HG03039 (cell line): ENCODE measurements around the gene GLRX5.

Source experiments
- ATAC-seq: cut with Tn5 transposase; IDR thresholded peaks from one replicate; pipeline ENCODE4 v1.9.1; 2021; ENCODE audit warnings: mild to moderate bottlenecking, moderate library complexity; ENCODE audit not compliant: unreplicated experiment

The GLRX5 gene

DNA sequence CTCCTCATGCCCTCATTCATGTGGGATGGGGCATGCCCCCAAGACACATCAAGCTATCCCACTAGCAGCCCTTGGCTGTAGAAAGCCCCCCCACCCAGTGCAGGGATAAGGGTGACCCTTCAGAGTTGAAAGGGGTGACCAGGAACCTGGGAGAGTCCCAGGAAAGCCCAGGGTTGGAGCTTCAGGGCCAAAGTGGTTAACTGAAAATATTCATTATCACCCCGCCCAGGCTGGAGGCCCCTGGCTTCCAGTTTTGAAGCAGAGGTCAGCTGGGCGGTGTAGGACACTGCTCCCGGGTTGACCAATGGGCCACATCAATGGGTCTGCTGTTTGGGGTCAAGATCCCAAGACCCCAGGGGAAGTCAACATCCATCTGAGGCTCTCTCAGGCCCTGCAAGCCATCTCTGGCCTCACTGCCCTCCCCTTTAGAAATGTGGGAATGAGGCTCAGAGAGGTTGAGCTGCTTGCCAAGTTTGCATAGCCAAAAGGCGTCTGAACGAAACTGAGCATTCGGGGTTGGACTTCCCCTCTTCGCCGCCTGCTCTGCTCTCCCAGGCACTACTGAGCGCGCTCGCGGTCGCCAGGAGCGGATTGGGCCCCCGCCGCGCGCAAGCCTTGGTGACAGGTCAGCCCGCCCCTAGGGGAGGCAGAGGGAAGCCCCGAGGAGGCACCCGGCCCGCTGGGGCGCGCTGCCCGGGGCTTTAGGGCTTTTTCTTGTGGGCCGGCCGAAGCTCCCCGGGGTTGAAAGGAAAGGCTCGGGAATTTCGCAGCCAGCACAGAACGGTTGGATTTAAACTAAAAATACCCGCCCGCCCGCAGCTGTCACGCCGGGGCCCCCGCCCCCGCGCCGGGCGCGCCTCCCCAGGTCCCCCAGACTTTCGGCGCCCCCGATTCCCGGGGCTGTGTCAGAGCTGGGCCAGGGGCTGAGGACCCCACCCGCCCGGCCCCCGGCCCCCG, 19.0 kb upstream of the GLRX5 start:
- ATAC-seq: peak; percentile 75

DNA sequence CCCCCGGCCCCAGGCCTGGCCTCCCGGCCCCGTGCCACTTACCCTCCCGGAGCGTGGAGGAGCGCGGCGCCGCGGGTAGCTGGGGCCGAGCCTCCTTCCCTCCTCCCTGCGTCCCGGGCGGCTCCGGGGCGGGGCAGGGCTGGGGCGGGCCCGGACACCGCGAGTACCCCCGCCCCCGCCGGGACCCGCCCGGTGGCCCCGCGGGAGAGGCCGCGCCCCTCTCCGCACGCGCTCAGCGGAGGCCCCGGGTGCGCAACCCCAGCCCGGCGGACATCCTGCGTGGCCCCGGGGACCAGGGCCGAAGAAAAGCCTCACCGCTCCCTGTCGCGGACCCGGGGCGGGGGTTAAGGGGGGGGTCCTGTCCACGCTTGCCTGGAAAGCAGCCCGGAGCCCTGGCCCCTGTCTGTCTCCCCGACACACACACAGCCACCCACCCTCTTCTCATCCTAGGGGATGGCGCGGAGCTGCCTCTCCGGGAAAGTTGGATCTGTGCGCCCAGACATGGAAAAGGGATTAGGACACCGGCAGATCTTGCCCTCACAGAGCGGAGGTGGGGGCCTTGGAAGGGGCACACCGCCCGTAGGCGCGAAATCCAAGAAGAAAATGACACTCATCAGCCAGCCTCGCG, 18.2 kb upstream of the GLRX5 start, which contains the start of gene SYNE3:
SYNE3 (minus strand) TSS at position 97 of the 628 bp plus-strand sequence. CDS start 40,829 bp downstream, outside the sequence.
- peak; percentile 36 for ATAC-seq

DNA sequence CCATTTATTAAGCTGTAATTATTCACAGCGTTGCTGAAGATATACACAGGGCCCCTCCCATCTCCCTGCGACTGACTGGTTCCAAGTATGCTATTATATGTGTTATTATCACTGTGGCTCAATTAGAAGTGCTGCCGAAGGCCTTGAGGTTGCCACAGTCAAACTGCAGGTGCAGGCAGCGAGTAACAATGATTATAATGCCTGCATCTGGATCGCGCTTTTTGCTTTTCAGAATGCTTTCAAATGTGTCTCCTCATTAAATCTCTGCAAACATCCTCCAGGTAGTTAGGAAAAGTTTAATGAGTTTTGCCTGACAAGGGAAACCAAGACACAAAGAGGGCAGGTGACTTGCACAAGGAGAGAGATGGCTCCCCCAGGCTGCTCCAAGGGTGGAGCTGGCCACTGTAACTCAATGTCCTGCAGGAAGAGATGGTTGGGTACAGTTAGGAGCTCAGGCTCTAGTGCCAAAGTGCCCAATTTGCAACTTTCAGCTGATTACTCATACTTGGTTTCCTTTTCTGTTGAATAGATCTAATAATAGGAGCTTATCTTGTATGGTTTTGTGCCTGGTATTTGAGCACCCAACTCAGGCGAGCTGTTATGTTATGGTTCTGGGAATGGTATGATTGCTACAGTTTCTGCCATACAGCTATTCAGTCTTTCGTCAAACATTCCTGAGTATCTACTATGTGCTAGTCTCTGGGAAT, 16.7 kb upstream of the GLRX5 start:
- no peak for ATAC-seq

DNA sequence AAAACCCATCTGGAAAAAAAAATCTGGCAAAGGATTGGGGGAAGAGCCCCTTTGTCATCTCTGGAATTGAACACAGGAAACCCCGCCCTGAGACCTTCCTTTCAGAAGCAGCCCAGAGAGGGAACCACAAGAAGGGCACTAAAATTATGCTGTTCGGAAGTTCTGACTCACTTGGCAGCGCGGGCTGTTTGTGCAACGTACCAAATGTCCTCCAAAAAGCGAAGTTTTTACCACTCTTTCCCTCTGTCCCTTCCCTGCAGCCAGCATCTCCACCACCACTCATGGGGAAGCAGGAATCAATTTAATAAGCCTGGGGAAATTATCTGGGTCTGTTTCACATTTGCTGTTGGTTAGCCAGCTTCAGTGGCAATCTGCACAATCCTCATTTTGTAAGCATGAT, 15.2 kb upstream of the GLRX5 start:
- ATAC-seq: no peak

DNA sequence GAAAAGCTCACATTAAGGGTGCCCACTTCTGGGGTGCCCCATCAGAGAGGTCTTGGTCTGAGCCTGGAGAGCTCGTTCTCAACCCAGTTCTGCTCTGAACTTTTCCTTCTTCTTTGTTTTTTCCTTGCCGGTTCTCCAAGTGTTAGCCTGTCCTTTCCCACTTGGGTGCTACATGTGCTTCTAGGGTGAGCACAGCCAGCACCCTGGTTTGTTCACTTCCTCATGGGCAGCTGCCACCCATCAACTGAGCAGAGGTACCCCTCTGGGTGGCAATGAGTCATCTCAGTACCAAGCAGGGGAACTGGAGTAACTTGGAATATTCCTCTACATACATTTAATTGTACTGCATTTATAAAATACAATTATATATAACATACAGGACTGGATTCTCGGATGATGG, 14.5 kb upstream of the GLRX5 start:
- no peak for ATAC-seq

DNA sequence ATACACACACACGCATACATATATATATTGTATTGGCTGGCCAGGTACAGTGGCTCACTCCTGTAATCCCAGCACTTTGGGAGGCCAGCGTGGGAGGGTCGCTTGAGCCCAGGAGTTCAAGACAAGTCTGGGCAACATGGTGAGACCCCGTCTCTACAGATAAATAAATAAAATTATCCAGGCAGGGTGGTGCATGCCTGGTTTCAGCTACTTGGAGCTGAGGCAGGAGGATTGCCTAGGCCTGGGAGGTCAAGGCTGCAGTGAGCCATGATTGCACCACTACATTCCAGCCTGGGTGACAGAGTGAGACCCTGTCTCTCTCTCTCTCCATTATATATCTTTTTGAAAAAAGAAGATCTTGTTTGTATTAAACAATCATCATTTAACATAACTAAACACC, 13.8 kb upstream of the GLRX5 start:
- ATAC-seq: no peak

DNA sequence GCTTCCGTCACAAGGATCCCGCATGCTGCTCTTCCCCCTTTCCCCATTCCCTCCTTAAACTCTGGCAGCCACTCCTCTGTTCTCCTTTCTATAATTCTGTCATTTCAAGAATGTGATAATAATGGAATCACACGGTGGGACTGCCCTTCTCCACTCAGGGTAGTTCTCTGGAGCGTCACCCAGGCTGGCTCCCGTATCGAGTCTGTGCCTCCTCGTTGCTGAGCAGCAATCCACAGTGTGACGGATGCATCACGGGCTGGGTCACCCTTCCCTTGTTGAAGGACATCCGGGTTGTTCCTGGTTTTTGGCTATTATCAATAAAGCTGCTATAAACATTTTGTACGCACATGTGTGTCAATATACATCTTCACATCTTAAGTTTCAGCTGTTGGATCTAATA, 12.7 kb upstream of the GLRX5 start:
- no peak for ATAC-seq

DNA sequence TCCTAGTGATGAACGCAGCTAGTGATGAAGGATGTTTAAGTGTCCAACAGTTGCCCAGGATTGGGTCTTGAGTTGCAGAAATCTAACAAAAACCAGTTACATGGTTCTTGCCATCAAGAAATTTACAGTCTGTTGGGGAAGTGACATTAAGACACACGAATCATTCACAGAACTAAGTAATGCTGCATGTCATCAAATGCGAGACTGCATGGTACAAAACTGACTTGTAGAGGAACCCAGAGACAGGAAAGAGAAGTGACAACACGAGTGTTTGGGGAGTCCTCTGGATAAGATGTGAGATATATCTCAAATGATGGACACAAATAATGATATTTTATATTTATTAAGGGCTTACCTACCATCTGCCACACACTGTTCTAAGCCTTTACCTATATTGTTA, 12.3 kb upstream of the GLRX5 start:
- ATAC-seq: no peak

DNA sequence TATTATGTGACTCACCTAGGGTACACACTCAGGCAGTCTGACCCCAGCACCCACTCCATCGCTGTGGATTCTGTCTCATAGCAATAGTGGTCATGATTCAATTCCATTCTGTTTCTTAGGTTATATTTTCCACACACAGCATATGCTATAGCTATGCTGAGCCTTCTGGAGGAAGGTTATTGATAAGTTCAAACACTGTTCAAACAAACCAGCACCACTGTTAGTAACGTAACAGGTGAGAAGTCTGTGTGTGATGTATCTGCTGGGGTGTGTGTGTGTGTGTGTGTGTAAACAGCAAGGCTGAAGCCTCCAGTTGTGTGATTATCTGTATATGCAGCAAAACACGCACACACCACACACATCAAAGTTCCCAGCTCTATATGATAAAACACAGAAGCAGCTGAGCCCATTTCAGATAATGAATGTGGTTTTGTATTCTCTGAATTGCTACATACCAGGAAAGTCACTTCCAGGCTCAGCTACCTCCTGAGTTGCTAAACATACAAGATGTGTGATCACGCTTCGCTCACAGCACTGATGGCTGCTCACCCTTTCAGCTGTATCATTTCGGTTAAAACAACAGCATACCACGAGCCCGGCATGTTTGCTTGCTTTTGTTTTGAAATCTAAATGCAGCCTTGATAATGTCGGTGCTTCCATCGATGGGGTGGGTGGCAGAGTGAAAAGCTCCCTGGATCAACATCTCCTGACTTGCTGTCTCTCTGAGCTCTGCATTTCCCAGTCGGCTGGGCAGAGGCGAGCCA, 11.6 kb upstream of the GLRX5 start:
- no peak for ATAC-seq

DNA sequence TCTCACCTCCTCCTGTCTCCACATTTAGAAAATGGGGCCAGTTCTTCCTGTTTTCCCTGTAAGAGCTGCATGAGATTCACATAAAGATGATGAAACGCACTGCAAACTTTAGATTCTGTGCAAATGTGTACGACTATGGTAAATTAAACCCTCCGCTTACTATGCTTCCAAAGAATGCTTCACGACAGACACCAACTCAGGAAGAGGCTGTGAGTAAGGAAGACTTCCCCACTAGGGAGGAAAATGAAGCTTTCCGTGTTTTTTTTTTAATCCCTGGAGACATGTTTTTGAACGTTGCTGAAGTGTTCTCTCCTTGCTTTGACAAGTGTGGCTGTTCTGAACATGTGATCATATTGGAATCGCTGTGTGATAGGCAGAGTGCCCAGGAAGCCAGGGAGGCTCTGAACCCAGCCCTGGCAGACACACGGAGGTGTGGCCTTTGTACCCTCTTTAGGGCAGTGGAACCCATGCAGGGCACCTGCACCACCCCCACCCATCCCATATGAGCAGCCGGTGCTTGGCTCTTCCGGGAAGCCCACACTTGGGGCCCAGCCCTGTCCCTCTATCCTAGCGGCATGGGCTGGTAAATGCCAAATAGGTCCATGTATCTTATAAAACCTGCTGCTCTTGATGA, 10.9 kb upstream of the GLRX5 start:
- no peak for ATAC-seq

DNA sequence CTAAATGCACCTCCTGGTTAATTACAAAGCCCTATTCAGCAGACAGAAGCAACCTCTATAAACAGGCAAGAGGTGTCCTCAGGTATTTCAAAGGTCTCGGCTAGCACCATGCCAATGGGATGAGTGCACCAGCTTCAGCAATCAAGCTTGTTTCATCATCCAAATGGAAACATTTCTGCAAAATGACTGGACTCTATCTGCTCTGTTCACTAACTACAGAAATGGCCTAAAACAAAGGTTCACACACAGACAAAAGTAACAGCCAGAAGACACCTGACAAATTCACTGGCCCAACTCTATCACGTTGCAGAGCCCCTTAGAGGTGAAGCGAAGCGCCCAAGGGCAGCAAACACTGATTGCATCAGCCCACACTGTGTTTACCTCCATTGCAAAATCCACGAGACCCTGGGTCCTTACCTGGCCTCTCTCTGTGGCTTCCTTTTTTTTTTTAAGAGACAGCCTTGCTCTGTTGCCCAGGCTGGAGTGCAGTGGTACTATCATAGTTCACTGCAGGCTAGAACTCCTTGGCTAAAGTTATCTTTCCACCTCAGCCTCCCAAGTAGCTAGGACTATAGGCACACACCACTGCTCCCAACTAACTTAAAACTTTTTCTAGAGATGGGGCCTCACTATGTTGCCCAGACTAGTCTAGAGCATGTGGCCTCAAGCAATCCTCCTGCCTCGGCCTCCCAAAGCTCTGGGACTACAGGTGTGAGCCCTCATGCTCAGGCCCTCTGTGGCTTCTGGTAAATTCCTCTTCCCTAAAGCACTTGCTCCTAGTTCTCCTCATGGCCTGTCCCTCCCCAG, 9.9 kb upstream of the GLRX5 start:
- no peak for ATAC-seq

DNA sequence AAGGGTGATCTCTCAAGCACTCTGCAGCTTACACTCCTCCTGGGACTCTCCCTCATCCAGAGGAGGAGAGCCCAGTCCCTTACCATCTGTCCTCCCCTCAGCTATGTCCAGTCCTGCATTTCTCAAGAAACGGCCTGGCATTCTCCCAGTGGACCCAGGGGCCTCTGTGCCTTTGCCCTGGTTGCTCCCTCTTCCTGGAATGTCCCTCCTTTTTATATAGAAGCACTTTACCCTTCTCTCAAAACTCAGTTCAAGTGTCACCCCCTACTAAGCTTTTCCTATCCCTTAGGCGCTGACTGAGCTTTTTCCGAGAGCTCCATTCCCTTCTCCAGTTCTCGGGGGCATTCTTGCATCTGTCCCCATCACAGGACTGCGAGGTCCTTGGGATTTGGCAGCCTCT, 8.9 kb upstream of the GLRX5 start:
- no peak for ATAC-seq

DNA sequence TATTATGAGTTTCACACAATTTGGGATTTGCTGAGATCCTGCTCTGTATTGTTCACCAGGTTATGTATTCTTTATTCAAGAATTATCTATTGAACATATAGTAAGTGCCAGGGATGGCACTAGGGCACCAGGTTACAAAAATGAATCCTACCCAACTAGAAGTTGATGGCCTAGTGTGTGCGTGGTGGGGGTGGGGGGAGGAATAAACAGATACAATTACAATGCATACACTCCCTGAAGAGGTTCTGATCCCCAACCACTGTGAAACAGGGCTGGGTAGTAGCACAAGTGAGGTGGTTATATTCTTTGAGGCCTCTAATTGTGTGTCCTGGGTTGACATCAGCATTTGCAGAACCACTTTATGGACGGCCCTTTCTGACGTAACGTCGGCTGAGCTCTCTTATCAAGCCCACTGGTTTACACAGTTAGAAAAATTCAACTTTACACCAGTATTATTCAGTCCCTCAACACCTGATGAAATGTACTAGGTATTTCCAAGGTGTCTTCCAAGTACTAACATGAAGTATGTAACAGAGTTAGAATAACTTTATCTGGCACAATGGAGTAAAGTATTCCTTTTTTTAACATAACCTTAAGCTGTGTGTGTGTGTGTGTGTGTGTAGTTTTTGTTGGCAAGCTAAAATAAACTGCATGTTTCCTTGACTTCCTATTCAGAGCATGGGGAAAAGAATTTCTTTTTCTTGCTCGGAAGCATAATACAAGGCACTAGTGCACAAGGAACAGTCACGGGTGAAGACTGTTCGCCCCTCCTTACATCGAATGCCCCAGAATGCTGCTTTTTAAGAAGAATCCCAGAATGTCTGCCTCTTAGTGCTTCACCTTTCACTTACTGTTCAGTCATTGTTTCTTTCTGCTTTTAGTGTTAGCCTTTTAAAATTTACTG, 8.1 kb upstream of the GLRX5 start:
- no peak for ATAC-seq

DNA sequence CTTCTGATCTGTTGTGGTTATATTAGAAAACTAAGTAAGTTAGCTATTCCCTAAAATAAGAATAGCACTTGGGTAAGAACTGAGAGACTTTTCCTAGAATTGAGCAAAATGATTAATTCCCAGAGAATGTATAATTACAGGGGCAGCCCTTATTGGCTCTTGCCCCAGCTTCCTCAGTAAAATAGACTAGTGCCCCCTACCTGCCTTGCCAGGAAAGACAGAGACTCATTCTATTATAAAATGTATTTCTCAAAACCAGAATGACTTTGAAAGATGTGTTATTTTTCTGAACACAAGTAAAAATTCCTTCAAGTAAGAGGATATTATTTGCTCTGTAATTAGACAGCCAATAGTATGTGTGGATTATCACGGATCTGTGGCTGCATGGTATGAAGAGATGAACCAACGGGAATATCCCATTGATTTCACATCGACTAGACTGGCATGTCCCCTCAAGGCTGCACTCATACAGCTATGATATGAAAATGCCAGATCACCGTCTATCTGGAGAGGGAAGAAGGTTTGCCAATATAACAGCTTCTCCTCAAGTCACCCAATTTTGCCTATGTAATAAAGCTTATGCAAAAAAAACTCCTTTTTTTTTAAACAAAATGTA, 7.4 kb upstream of the GLRX5 start:
- no peak for ATAC-seq

DNA sequence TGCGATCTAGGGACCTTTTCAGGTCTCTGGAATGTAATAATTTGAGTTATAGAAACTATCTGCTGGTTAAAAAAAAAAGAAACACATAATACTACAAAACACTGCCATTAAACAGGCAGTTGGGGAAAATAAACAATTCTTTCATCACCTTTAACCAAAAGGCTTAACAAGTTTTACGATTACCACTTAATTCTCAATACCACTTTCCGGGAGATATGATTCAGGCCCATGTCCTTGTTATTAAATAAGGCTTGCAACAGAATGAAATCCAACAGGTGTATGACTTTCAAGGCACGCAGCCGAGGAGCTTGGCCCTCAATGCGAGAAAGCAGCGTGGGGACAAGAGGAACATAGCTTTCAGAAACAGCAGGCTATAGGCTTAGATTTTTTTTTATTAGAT, 5.6 kb upstream of the GLRX5 start:
- ATAC-seq: no peak

DNA sequence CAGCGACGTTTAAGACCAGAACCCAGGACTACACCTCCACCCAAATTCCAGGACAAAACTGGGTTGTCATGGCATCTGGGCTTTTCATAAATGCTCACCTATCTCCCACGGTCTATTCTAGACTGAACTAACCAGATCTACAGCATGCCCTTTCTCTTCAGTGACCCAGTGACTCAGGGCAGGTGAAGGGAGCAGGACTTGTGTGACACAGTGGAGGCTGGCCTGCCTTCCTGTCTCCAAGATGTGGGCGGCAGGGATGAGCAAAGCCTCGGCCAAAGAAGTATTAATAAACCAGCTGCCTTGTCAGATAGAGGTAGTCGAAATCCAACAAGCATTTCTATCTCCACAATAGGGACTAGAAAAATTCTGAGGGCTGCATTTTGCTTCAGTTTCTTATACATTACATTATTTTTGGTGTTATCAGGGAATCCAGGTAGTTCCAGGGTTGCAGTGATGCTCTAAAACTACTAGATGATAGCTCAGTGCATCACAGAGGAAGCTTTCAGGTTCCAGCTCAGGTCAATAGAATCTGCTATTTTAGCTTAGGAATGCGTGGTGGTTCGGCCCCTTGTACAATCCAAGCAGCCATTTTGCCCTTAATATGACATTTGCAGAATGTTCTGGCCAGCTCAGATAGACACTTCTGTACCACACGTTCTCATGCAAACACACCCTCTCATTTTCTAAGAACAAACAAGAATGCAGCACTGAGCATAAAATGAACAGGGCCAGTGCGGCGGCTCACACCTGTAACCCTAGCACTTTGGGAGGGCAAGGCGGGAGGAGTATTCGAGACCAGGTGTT, 4.2 kb upstream of the GLRX5 start:
- ATAC-seq: no peak

DNA sequence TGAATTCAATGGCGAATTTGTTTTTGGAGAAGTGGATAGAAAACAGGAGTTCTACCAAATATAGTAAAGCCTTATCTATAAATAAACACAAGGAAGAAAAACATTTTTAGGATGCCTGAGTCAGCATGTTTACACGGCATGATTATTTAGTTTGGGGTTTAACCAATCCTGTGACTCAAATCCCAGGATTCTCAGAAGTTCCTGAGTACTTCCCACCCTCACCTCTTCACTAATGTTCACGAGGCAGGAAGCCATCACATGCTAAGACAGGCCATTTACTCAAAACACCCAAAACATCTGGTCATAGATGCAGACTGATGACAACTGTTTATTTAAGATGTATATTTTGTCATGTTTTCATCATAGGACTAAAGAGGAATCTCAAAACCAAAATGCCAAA, 3.4 kb upstream of the GLRX5 start:
- ATAC-seq: no peak
